Hematopoietic multipotent progenitor cell treated with erythropoietin and hydrocortisone succinate and interleukin-3 and kit ligand, for 6 days (in vitro differentiated cells): Measurements from ENCODE around the gene TMEM39A.
A peak's percentile ranks its signal among the peaks of the same experiment; 100 is the strongest.

Experiments used
- DNase-seq: peaks from one replicate; pipeline ENCODE4 v3.0.0-alpha.2; 2015

TMEM39A gene

GRCh38 chr3:119453822-119454221 lies 9.6 kb downstream of the TMEM39A start:
- no peak for DNase-seq

DNA sequence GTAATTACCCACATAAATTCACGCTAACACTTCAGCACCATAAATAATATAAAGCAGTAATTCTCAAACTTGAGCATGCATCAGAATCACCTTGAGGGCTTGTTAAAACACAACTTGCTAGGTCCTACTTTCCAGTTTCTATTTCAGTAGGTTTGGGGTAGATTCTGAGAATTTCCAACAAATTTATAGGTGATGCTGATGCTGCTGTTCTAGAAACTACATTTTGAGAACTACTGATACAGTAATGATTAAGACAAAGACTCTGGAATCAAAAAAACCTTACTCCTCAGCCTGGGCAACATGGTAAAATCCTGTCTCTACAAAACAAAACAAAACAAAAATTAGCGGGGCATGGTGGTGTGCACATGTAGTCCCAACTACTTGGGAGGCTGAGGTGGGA lies 18.8 kb downstream of the TMEM39A start:
- no peak for DNase-seq

DNA sequence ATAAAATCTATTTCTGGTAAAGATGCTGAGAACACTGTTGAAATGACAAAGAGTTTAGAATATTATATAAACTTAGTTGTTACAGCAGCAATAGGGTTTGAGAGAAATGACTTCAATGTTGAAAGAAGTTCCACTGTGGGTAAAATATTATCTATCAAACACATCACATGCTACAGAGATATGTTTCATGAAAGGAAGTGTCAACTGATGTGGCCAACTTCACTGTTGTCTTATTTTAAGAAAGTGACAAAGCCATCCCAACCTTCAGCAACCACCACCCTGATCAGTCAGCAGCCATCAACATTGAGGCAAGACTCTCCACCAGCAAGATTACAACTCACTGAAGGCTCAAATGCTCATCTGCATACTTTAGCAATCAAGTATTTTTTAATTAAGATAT lies 20.2 kb downstream of the TMEM39A start:
- peak; percentile 36 for DNase-seq

DNA sequence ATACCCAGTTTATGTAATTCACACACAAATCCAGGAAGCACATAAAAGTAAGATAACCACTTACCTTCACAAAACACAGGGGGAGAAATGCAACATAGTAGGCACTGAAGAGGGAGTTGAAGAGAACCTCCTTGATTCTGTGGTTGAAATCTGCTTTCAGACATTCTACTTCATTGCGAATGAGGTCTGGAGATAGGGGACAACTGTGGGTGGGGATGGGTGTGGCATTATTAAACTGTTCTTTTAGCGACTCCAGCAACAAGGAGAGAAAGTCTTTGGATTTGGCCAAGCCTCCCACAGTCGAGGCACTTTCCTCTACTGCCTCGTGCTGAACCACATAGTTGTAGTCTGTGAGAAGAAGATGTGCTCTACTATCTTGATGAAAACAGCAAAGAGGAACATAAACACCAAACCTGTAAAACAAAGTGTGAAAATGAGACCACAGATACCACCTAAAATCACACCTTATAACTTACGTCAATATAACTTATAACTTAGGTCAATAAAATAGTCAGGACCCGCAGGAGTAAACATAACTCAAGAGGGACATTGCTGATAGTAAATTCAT lies 25.6 kb downstream of the TMEM39A start:
- DNase-seq, result peak; percentile 88

GRCh38 chr3:119436977-119437376 lies 26.4 kb downstream of the TMEM39A start:
- no peak for DNase-seq

DNA sequence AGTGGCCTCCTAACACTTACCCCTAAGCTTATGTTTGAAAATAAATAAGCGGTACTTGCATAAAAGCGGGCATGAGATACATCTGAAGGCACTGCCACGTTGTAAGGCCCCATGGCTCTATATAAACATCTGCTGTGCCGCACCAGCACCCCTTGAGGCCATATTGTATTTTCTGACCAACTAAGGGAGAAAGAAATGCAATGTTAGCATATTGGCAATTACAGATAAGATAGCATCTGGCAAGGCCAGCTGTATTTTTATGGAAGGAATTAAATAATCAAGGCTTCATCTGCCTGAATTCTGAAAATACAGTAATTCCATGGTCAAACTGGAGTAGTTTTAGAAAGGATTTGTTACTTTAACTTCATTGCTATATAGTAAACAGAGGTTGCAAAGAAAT lies 28.7 kb downstream of the TMEM39A start:
- no peak for DNase-seq

- no peak for DNase-seq
Observed at GRCh38 chr3:119433613-119434325, 29.6 kb downstream of the TMEM39A start.

DNA sequence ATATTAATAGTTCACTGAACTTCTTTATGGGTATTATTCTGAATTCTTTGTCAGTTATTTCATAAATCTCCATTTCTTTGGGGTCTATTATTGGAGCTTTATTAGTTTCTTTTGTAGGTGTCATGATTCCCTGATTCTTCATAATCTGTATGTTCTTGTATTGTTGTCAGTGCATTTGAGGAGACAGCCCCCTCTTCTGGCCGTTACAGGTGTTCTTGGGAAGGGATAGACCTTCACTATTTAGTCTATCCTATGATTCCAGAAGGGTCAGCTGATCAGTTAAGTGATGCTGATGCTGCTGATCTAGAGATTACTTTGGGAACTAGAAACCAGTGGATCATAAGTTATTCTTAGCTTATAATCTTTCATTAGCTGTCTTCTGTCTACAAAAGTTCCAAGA lies 34.9 kb downstream of the TMEM39A start:
- no peak for DNase-seq

- DNase-seq, result peak; percentile 18
Observed at GRCh38 chr3:119427669-119428068, 35.7 kb downstream of the TMEM39A start.

DNA sequence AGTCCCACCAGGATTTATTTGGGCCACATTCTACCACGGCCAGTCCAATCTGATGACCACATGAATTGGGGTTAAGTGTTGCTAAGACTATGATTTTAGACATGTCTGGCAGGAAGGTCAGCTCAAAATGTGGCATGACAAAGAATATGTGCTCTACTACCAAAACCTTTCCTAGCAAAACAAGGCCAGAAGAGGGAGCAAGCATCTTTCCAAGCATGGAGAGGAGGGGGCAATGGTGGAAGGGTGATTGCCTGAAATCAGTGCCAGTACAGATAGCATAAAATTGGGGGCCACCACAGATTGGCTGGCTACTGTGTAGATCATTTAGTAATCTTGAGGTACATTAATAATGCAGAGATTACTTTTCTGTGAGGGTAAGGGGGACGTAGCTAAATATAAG lies 43.2 kb downstream of the TMEM39A start:
- peak; percentile 11 for DNase-seq

DNA sequence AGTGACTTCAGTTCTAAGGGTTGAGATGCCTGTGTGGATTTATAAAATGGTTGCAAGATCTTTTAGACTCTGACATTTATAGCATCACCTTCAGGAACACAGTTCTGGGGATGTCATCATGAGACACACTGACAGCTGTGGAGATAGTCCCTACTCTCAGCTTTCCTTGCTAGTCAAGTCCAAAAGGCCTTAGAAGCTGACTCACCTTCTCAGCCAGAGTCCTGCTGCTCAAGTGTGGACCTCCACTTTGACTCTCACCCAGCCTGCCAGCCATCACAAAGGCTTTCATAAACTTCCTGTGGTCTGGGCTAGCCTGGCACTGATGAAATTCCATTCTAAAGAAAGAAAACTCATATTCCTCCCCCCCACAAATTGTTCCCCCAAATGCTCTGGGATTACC lies 44.8 kb downstream of the TMEM39A start:
- peak; percentile 11 for DNase-seq

GRCh38 chr3:119417771-119418512 lies 45.5 kb downstream of the TMEM39A start:
- peak; percentile 75 for DNase-seq

GRCh38 chr3:119416873-119417272 lies 46.5 kb downstream of the TMEM39A start:
- no peak for DNase-seq

- no peak for DNase-seq
Observed at GRCh38 chr3:119413603-119414280, 49.7 kb downstream of the TMEM39A start.

DNA sequence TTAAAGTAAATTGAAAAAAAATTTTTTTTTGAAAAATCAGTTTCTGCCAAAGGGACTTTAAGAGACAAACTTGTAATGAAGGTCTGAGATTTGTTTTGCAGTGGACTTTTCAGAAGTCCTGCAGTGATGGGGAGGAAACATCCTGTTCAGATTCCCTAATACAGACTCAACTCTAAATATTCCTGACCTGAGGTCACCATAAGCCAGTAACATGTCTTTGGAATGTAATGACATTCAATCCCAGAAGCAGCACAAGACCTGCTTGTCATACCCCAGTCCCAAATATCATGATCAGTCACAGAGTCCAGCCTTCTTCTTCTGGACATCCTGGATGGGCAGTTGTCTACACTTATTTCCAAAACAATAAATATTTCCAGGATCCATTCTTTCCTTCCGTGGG lies 53.6 kb downstream of the TMEM39A start:
- no peak for DNase-seq

GRCh38 chr3:119408243-119408950 lies 55.0 kb downstream of the TMEM39A start:
- no peak for DNase-seq

- DNase-seq, result no peak
Observed at GRCh38 chr3:119405315-119405714, 58.1 kb downstream of the TMEM39A start.

DNA sequence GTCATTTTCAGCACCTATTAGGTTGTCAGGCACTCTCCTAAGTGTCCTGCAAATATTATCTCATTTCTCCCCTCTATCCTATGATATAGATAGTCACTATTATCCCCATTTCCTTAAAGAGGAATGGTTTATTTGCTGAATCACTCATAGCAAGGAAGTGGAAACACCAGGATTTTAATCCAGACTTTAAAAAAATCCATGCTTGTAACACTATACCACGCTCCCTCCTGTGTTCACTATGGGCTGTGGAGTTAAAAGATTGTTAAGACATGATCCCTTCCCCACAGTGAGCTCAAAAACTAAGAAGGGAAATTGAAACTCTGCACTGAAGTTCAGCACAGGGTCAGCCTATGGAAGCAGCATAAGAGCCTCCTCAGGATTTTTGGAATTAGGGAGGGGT lies 60.2 kb downstream of the TMEM39A start:
- no peak for DNase-seq

DNA sequence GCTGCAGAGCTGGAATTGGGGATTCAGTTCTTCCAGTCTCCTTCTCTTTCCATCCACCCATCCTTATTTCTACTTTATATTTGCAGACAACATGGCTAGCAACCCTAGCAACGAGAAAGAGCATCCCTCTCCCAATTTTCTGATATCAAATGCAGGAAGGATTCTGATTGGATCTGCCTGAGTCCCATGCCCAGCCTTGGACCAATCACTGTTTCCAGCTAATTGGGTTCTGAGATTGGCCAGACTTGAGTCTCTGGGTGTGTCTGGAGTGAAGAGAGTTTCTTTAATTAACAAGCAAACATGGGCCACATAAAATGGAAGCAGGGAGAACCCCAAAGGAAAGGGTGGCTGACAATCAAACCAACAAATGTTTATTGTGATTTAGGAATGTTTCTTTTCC lies 60.6 kb downstream of the TMEM39A start:
- DNase-seq, result no peak

DNA sequence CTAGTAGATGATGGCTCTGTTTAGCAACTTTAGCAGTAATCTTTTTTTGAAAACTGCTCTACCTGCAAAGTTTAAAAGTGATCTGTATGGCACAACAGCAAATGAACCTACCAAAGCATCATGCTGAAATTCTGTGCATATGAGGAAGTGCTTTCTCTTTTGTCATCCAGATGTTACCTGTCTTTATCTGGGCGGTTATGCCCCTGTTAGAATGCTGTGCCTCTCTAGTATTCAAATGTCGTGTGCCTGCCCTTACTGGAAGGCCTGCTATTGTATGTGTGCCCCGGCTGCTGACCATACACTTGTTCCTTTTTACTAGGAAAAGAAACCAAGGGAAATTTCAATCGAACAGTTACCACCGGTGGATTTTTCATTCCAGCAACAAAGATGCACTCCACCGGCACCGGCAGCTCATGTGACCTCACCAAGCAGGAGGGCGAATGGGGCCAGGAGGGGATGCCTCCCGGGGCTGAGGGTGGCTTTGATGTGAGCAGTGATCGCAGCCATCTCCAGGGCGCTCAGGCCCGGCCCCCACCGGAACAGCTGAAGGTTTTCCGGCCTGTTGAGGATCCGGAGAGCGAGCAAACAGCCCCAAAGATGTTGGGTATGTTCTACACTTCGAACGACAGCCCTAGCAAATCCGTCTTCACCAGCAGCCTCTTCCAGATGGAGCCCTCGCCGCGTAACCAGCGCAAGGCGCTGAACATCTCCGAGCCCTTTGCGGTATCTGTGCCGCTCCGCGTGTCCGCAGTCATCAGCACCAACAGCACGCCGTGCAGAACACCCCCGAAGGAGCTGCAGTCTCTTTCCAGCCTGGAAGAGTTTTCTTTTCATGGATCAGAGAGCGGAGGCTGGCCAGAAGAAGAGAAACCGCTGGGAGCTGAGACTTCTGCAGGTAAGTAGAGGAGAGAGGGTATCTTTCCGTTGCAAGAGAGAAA lies 61.6 kb downstream of the TMEM39A start:
- DNase-seq, result no peak

GRCh38 chr3:119401069-119401468 lies 62.3 kb downstream of the TMEM39A start:
- DNase-seq, result no peak

DNA sequence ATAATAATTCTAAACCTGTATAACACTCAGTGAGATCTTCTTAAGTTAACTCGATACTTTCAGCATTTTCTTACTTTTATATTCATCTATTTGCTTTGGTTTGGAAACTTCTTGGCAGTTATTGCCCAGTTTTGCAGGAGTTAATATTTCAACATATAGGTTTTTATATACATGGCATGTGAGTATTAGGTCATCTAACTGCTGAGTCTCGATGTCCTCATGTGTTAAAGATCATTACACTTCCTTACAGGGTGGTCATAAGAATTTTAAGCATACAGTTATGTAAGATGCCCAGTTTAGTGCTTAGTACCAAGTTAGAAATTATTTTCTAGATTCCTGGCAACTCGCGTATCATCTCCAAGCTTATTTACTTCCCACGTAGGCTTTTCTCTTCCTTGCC lies 62.9 kb downstream of the TMEM39A start:
- DNase-seq, result no peak
